HG03066 (cell line): ENCODE results near the gene SERPINB13.

Source experiments
- ATAC-seq: cut with Tn5 transposase; IDR thresholded peaks from one replicate; pipeline ENCODE4 v1.9.1; 2021; ENCODE audit warnings: low read depth; ENCODE audit not compliant: unreplicated experiment

Gene SERPINB13, protein sequence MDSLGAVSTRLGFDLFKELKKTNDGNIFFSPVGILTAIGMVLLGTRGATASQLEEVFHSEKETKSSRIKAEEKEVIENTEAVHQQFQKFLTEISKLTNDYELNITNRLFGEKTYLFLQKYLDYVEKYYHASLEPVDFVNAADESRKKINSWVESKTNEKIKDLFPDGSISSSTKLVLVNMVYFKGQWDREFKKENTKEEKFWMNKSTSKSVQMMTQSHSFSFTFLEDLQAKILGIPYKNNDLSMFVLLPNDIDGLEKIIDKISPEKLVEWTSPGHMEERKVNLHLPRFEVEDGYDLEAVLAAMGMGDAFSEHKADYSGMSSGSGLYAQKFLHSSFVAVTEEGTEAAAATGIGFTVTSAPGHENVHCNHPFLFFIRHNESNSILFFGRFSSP

DNA sequence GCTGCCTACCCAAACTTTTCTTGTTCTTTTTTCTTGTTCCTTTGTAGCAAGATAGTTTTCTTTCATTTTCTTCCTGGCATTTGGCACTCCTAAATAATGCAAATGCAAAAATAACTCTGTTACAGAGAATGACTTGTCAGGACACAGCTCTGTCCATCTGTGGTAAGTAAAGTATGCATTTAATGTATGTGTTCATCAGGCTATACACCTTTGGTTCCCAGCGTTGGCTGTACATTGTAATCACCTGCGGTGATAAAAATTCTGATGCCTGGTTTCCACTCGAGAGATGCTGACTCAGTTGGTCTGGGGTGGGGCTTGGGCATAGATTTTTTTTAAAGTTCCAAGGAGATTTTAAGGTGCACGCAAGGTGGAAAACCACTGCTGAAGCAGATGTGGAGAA is at the start of gene SERPINB13:
SERPINB13 (plus strand) TSS at position 378 of the 400 bp plus-strand sequence. CDS start 1,325 bp downstream, outside the sequence.
- ATAC-seq: no peak

DNA sequence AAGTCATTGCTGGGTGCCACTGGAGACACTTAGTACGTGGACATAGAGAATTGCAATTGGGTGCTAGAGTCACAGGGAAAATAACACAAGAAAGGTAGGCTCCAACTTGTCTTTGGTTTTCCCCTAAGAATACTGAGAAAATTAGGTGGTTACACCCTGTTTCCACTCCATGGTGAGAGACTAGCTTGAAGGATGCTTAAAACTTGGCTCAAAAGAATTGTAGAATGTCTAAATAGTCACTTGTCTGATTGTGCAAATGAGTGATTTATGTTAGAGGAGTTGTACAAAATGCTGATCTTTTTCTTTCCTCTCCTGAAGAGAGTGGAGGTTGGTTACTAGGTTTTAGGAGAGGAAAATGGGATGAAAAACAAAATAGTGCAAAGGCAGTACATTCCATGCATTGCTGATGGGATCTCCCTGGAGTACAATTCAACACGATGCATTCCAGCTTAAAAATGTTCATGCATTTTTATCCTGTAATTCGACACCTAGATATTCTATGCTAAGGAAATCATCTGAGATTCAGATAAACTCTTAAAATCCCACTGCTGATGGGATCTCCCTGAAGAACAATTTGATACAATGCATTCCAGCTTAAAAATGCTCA is 47.1 kb upstream of the SERPINB13 start:
- ATAC-seq: no peak

DNA sequence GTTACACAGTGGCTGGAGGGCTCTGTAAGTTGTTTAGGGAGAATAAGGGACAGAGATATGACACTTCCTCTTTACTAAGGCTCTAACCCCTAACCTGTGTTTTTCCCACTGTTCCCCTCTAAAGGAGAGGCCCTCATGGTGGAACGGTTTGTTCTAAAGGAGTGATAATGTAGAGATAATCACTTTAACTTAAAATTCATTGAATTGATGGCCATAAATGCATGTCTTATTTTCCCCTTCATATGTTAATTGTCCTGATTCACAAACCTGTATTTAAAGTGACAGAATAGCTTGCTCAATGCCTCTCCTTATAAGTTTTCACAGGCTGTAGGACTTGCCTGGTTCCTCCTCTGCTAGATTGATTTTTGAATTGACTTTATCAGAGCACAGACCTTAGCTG is 45.1 kb upstream of the SERPINB13 start, which contains the start of gene SERPINB12:
SERPINB12 (plus strand) TSS at position 301 of the 400 bp plus-strand sequence. CDS start 13,791 bp downstream, outside the sequence.
- ATAC-seq: no peak

DNA sequence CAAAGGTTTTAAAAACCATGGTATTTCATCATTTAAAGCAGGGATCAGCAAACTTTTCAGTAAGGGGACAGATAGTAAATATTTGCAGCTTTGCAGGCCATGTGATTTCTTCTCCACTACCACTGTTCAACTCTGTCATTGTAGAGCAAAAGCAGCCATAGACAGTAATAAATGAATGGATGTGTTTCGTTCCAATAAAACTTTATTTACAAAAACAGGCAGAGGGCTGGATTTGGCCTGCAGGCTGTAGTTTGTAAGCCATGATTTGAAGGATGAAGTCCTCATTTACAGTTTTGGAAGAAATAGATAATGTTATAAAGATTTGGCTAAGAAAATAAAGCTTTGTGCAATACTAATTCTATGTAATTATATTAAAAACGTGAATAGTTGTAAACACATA is 43.1 kb upstream of the SERPINB13 start:
- no peak for ATAC-seq

DNA sequence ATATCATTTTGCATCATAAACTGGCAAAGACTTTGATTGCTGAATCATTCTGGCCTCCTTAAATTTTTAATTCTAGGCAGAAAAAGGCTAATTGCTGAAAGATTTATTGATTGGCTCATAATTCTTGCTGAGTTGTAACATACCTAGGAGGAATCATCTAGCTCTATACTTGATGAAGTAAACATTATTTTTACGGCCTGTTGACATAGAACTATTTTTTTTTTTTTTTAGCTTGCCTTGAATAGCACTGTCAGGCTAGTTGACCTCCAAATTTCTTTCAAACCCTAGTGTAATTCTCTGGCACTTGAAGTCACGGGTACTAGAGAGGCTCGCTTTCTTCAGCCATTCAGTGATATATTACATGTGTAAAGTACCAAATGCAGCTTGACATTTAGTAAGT is 42.1 kb upstream of the SERPINB13 start:
- ATAC-seq: no peak

DNA sequence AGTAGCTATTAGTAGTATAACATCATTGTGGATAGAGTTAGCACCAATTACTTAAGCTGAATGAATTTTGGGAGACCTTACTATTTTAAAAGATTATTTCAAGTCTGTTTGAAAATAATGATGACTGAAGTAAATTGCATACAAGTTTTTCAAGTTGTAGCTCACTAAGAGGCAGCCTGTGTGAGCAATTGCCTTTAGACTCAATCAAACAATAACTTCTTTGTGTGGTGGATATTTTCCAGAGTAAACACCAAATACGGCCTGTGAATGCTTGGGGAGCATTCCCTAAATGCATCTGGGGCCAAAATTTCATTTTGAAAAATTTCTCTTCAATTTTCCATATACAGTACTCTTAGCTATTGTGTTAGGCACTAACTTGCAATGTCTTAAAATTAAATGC is 37.1 kb upstream of the SERPINB13 start:
- ATAC-seq: no peak

DNA sequence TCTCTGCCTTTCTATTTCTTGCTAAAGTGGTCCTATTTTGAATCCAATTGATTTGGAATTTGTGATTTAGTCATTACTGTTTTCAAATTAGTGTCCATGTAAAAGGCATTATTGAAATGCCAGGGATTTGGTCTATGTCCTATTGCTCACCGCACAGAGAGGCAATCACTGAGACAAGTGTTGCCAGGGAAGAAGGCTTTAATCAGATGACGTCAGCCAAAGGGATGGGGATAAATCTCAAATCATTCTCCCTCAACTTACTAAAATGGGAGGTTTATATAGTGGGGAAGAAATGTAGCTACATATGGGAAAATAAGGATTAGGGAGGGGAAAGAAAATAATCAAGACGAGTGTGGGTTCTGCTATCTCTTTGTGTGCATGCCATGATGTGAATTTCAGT is 35.4 kb upstream of the SERPINB13 start:
- no peak for ATAC-seq

DNA sequence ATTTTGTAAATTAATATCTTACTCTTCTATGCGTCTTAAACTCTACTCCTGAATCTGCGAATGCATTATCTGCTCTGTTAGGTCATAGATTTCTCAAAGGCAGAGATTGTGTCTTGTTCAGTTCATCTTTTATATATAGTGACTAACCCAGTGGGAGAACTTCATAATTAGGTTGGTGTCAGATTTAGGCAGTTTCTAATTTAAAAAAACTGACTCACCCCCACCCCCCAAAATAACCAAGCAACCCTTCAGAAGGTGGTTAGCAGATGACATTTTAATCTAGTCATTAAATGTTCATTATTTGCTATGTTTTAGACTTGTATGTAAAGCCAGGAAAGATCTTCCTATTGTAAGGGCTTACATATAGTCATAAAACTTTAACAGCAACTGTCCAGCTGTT is 34.6 kb upstream of the SERPINB13 start:
- ATAC-seq: no peak

DNA sequence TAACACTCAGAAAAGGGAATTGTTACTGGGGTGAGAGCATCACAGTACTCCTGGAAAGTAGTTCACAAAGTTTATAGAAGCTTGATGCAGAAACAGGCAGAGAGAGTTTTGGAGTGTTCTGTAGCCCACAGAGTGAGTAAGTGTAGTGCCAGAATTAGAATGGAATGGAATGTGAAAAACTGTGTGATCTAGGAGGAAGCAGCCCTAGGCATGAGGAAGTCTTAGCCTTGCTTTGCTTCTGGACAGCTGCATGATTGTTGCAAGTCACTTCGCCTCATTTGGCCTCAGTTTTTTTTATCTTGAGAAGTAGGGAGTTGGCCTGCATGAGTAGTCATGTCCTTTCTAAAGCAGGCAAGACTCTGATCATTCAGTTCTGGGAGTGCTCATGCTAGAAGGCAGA is 34.1 kb upstream of the SERPINB13 start:
- no peak for ATAC-seq

DNA sequence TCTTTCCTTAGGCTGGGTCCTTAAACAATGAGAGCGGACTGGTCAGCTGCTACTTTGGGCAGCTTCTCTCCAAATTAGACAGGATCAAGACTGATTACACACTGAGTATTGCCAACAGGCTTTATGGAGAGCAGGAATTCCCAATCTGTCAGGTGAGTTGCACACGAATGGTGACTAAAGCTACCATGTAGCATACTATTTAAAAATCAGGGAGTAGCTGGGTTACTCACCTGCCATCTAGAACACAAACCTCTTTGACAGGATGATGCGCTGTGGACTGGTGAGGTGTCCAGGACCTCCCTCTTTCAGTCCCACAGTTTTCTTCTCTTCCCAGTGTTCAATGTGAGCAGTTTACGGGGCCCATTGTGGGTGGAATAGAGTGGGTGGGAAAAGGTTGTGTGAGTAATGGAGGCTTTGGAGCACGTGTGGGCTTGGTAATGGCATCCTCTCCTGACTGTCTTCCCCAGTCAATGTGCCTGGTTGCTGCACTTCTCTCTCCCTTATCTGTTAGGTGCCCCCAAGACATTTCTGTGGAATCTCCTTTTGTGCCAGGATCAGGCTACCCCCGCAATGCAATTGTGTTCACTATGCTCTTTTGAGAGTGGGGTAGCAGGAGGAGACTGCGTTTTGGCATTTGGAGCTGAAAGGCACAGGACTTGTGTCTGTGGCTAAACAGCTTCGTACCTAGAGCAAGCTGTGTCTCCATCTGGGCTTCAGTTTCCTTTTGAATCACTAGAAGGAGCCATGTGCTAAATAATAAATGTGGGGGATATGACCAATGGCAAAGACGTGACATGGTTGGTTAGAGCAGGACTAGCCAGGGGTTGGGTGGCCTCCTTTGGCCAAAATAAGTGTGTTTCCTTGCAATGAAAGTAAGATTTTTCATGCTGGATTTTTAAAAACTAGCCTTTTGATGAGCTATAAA is 27.3 kb upstream of the SERPINB13 start:
- no peak for ATAC-seq

DNA sequence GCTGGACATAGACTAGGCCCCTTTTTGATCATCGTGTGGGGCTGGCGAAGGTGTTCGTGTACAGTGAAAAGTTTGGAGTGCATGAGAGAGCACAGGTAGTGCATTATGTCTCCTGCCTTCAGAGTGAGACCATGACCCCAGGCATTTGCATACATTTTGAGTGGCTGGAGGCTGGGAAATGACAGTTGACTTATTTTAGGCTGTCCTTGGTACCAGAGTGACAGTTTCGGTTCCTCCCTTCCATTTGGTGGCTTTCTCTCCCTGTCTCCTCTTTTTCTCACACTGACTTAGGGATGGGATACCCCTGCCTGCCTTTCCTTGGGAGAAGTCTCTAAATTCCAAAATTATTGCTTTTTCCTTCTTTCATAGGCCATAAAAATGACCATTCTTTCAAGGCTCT is 24.9 kb upstream of the SERPINB13 start:
- ATAC-seq: peak; percentile 66

DNA sequence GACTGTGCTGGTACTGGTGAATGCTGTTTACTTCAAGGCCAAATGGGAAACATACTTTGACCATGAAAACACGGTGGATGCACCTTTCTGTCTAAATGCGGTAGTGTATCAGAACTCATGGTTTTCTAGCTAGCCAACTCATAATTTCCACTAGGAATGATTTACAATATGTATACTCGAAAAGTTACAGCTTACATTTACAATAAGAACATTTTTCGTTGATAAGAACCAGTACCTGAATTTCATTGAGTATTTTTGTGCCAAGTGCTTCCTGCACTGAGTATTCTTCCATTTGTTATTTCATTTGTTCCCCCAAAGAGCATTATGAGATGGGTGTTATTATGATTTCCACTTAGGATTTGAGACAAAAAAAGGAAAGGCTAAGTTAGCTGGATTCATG is 23.1 kb upstream of the SERPINB13 start:
- no peak for ATAC-seq

DNA sequence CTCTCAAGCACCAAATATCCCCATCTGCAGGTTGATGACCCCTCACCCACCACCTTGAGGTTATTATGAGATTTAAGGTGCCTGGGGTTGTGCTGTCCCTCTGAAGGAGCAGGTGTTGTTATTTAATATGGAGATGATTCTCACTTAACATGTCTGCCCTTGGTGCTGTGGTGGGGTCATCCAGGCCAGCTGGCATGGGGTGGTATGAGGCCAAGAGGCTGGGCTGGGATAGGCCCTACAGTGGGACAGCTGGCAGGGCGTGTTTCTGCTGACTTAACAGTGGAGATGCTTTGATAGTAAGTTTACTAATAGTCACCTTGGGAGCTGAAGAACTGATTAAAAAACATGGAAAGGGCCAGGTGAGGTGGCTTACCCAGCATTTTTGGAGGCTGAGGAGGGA is 22.6 kb upstream of the SERPINB13 start:
- no peak for ATAC-seq

DNA sequence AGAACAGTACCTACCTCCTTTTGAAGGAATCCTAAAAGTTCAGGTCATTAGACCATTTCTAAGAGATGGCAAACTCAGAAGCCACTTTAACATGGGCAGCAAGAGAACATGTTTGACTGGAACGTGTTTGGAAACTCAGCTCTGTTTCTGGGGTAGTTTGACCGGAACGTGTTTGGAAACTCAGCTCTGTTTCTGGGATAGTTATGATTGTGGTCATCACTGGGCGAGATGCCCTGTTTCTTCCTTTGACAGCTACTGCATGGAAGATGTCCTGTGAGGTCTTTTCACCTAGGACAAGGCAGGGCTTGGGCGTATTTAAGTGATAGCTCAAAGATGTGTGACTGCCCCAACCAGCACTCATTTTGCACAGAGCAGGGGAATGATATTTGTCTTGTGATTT is 19.9 kb upstream of the SERPINB13 start:
- no peak for ATAC-seq

DNA sequence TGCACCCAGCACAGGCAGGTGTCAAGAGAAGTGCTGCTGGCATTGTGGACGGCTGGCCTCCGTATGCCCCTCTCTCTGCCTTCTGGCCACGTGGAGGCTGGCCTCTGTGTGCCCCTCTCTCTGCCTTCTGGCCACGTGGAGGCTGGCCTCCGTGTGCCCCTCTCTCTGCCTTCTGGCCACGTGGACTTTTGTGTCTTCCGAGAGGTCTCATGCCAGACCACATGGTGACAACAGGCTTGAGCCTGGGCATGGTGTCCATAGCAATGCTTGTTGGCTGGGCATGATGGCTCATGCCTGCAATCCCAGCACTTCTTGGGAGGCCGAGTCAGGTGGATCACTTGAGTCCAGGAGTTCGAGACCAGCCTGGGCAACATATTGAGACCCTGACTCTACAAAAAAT is 19.3 kb upstream of the SERPINB13 start:
- ATAC-seq: no peak

DNA sequence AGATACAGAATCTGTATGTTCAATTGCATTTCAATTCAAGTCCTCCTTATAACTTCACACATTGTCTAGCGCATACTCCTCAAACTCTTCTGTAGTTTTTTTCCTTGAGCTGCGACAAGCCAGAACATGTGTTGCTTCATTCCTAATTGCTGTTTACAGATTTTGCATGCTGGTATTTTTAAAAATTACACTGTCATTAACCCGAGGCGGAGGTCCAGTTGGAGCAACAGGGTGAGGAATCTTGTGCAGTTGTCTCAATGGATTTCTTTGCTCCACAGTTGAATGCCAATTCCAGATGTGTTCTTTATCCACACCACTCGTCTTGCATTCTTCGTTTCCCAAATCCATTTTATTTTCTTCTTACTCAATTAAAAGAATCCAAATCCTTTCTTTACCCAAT is 16.4 kb upstream of the SERPINB13 start:
- ATAC-seq: no peak

DNA sequence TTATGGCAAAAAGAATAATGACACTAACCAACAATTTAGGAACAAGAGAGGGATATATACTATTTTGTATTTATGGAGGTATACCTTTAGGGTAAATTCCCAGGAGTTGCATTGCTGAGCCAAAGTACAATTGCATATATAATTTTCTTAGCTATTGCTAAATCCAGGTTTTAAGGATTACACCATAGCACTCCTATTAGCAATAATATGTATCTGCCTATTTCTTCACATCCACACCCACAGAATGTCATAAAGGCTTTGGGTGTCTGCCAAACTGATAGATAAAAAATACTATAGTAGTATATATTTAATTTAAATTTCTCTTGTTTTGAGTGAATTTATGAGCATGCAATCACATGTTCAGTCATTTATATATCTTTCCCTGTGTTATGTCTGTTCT is 11.5 kb upstream of the SERPINB13 start:
- no peak for ATAC-seq

DNA sequence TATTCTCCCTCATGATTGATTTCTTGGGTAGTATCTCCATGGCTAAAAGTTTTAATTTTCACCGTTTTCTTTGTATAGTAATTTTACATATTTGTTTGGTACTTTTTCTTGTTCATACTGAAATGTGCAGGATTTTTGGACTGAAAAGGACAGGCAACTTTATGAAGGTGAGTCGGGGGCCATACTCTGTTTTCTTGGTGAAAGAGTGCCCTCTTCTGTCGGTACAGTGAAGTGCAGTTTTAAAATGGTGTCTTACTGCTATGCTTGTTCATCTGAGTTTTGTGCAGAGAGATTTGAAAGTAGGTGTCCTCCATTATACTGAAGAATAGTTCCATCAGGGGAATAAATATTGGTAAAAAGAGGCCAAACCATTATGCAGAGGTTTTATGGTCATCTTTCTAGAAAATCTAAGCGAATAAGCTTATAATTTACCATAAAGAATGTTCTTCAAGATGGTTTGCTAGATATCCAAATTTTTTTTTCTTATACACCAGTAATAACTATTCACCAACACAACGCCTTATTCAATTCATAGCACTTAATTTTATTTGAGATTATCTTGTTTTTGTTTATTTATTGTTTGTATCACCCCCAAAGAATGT is 8.7 kb upstream of the SERPINB13 start:
- ATAC-seq: no peak

DNA sequence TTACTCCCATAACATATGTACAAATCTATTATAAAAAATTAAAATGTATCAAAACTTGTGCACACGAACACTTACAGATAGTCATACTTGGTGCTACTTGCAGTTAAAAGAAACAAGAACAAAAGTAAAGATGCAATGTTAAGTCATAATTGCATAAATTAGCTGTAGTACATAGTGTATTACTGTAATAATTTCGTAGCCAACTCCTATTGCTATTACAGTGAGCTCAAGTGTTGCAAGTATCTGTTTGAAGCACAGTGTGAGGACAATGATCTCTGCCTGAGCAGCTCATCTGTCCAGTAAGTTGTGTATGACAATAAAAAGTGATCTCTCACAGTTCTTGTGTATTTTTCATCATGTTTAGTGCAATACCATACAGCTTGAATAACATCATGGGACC is 7.5 kb upstream of the SERPINB13 start:
- no peak for ATAC-seq

DNA sequence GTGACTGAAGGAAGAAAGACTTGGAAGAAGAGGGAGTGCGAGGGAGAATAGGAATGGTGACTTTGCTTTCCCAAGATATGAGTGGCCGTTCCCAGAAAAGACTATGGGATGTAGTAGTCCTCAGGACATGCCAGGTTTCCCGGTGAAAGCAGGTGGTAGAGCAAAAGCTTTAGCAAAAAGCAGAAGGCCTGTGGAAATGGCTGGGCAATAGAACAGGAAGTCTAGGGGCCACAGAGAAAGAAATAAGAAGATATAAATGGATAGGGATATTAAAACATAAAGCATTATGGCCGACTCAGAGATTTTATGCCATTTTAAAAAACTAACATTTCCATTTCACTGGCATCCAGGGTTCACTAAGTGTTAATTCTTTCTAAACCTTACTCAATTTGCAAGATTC is 1.2 kb upstream of the SERPINB13 start:
- ATAC-seq: no peak

DNA sequence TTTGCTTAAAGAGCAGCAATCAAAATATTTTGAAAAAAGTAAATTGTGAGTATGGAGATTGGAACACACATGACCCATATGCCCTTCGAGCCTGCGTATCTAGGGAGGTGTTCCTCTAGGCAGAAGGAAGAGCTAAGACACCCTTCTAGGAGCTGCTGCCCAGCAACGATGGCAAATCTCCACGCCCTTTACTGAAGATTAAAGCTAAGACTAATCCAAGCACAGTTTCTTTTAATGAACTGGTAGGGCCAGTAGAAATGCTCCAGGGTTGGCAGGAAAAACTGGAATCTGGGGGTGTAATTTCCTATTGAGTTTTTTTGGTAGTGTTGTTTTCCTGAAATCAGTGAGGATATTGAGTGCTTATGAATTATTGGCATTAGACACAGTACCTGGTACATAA is 712 bp upstream of the SERPINB13 start:
- no peak for ATAC-seq
